22Rv1 (cell line): ENCODE measurements around the gene PNPO.

Experiments
- CTCF ChIP-seq: fragments of 450-650 bp; IDR thresholded peaks from 2 replicates; pipeline ENCODE4 v1.5.1; 2017; ENCODE audit warnings: mild to moderate bottlenecking
- ZFX ChIP-seq: fragments of 450-650 bp; IDR thresholded peaks from 2 replicates; pipeline ENCODE4 v1.6.1; 2017; ENCODE audit warnings: antibody characterized with exemption, borderline replicate concordance

DNA sequence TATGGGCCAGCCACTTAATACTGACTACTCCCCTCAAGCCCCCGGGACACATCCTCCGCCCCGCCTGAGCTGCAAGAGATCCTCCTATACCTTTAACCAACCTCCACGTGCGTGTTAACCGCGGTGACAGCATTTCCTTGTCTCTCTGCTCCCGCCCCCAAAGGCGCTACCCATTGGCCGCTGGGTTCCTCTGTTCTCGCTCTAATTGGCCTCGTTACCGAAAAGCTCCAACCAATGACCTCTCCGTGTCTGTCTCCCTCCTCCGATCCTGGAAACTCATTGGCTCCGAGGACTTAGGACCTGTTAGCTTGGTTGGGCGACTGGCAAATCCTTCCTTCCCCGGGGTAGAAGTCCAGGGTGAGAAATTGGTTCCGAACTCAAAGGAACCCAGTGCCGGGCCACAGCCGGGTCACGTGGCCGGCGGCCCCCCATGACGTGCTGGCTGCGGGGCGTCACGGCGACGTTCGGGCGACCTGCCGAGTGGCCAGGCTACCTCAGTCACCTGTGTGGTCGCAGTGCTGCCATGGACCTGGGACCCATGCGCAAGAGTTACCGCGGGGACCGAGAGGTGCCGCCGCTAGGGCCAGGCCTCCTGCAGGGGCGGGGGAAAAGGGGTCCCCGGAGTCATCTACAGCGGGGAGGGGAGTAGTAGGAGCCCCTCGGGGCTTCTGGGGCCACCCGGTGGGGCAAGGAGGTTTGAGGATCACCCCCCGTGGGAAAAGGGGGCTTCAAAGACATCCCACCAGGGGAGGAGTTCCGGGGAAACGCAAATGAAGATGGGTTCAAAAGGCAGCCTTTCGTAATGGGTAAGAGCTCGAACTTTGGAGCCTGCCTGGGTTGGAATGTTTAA, at the start of gene PNPO:
- TF ChIP-seq CTCF (no peak), ZFX (no peak)
